Measurements from ENCODE around the gene UBE2D2.
"Not testable (repeated sequence)": the region's sequence is repeated elsewhere in the genome, so short reads cannot be mapped to it uniquely, and the experiment has no call there.

The UBE2D2 gene

DNA sequence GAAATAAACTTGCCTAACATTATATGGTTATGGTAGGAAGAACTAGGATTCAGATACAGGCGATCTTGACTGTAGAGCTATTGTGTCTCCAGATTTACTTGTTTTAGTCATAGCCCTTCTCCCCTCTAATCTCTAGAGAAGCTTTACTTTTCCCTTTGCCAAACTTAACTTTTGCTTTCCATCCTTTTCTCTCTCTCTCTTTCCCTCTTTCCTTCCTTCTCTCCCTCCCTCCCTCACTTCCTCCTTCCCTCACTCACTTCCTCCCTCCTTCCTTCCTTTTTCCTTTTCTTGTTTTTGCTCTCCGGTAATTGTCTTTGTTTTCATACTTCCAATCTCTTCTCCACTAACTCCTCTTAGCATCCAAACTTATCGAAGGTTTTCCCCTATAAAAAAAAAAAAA is 10.4 kb downstream of the UBE2D2 start:
- Histone ChIP-seq H3K9me3 (replicated peaks in 1 of 11) (no peaks in the 10 kb centered on the region), H3K27ac (peak overlapping the region in 6 of 11 experiments; percentile 6 to 47 (median 24); a peak in 9 of 22 replicates), H3K27me3 (no peaks in the 10 kb centered on the region), H3K4me1 (peaks cover 72 to 98% (median 85%) of the 10 kb centered on the region in 10 experiments), H3K9ac (peak overlapping the region in 1 of 11 experiments; percentile 25; a peak in 3 of 22 replicates), H4K20me1 (peaks cover 89 to 100% (median 100%) of the 10 kb centered on the region in 11 experiments), H3K36me3 (peaks cover 37 to 77% (median 64%) of the 10 kb centered on the region in 11 experiments), H3K4me3 (no peak overlapping the region), H3K4me2 (peak overlapping the region; percentile 63 to 98 (median 77))
- no peak for TF ChIP-seq Cebpa-rat (IDR thresholded peaks at IDR 0.05)

DNA sequence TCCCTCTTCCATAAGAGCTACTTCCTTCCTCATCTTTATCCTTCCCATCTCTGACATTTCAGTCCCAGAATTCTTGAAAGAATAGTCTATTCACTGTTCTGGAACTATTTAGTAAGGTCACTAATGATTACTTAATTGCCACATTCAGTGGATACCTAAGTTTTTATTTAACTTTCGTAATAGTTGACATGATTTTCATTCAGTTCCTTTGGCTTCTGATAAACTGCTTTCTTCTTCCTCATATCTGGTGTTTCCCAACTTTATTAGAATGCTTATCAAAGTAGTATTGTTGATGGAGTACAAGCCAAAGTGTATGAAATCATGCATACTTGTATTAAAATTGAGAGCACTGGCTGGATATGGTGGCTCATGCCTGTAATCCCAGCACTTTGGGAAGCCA is 10.8 kb downstream of the UBE2D2 start:
- Histone ChIP-seq H3K4me1 (peaks cover 70 to 94% (median 83%) of the 10 kb centered on the region in 10 experiments), H3K4me2 (peak overlapping the region; percentile 63 to 98 (median 77); a peak in 20 of 22 replicates), H3K4me3 (no peak overlapping the region), H3K27ac (peak overlapping the region in 3 of 11 experiments; percentile 8 to 47 (median 45); a peak in 4 of 22 replicates), H4K20me1 (peaks cover 91 to 100% (median 100%) of the 10 kb centered on the region in 11 experiments), H3K36me3 (peaks cover 39 to 77% (median 64%) of the 10 kb centered on the region in 11 experiments), H3K9ac (no peak overlapping the region), H3K27me3 (no peaks in the 10 kb centered on the region), H3K9me3 (replicated peaks in 1 of 11) (no peaks in the 10 kb centered on the region)
- no peak for TF ChIP-seq Cebpa-rat (IDR thresholded peaks at IDR 0.05)

DNA sequence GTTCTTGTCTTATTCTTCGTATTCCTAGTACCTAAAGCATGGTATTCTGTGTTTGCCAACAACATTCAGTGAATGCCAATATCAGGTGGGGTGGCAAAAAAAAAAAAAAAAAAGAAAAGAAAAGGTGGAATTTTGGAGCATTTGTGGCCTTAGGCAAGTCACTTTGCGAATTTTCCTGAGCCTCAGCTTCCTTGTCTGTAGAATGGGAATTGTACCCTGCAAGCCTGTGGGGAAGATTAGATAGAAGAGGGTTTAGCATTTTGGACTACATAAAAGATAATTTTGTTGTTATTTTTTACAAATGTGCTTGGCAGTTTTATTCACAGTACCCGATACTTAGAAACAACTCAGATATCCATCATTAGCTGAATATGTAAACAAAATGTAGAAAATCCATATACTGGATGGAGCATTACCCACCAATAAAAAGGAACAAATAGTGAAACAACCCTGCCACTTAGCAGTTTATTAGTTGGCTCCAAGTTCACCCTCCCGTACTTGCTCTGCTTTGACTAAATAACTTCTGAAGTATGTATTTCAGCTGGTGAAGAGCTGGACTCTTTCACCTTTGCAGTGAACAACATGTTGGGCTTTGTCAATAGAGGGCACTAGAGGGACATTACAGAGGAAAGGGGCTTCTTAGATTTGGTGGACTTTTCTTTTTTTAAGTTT is 13.6 kb downstream of the UBE2D2 start:
- Histone ChIP-seq H3K4me2 (peak overlapping the region in 3 of 11 experiments; percentile 10 to 19 (median 13); a peak in 3 of 22 replicates), H3K4me1 (peaks cover 54 to 83% (median 71%) of the 10 kb centered on the region in 10 experiments), H3K27me3 (no peaks in the 10 kb centered on the region), H3K36me3 (peaks cover 34 to 77% (median 56%) of the 10 kb centered on the region in 11 experiments), H3K4me3 (no peak overlapping the region), H3K9me3 (replicated peaks in 1 of 11) (no peaks in the 10 kb centered on the region), H3K9ac (no peak overlapping the region; a peak in 1 of 22 replicates), H4K20me1 (peaks cover 100% of the 10 kb centered on the region in 11 experiments), H3K27ac (no peak overlapping the region)
- no peak for TF ChIP-seq Cebpa-rat (IDR thresholded peaks at IDR 0.05)

DNA sequence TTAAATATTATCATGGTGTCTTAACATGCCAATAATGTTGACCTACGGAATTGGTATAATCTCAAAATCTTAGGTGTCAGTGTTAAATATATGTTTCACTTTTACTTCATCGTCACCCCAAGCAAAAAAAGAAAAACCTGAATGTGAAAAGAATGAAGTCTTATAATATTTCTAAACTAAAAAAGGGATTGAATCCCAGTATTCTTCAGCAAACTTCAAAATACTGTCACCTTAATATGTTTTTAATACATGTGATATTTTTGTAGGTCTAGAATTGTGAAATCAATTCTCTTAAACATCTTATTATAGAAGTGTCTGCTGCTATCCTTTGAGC is 14.1 kb downstream of the UBE2D2 start:
- TF ChIP-seq Cebpa-rat (IDR thresholded peaks at IDR 0.05), result no peak
- no peaks in the 10 kb centered on the region for H3K9me3 ChIP-seq (replicated peaks in 1 of 11)
- peaks cover 49 to 83% (median 66%) of the 10 kb centered on the region in 10 experiments for H3K4me1 ChIP-seq
- peaks cover 33 to 77% (median 56%) of the 10 kb centered on the region in 11 experiments for H3K36me3 ChIP-seq
- no peak overlapping the region for H3K4me3 ChIP-seq
- H4K20me1 ChIP-seq, result peaks cover 100% of the 10 kb centered on the region in 11 experiments
- no peak overlapping the region for H3K27ac ChIP-seq
- no peak overlapping the region; a peak in 1 of 22 replicates for H3K9ac ChIP-seq
- peak overlapping the region in 4 of 11 experiments; percentile 7 to 42 (median 17); a peak in 1 of 22 replicates for H3K4me2 ChIP-seq
- H3K27me3 ChIP-seq, result no peaks in the 10 kb centered on the region

DNA sequence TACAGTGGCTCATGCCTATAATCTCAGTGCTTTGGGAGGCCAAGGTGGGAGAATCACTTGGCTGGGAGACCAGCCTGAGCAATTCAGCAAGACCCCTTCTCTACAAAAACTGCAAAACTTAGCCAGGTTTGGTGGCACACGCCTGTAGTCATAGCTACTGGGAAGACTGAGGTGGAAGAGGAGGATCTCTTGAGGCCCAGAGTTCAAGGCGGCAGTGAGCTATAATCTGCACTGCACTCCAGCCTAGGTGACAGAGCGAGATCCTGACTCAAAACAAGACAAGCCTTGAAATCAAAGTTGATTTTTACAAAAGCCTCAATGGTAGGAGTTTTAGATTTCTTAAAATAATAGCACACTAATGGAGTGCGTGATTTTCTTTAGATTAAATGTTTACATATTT is 14.6 kb downstream of the UBE2D2 start:
- Histone ChIP-seq H3K27ac (no peak overlapping the region), H3K9ac (peak overlapping the region in 3 of 11 experiments; percentile 4 to 17 (median 16); a peak in 1 of 22 replicates), H3K27me3 (no peaks in the 10 kb centered on the region), H4K20me1 (peaks cover 100% of the 10 kb centered on the region in 11 experiments), H3K9me3 (replicated peaks in 1 of 11) (no peaks in the 10 kb centered on the region), H3K36me3 (peaks cover 32 to 76% (median 56%) of the 10 kb centered on the region in 11 experiments), H3K4me1 (peaks cover 45 to 83% (median 61%) of the 10 kb centered on the region in 10 experiments), H3K4me3 (no peak overlapping the region), H3K4me2 (peak overlapping the region in 4 of 11 experiments; percentile 7 to 42 (median 17); a peak in 3 of 22 replicates)
- no peak for TF ChIP-seq Cebpa-rat (IDR thresholded peaks at IDR 0.05)

DNA sequence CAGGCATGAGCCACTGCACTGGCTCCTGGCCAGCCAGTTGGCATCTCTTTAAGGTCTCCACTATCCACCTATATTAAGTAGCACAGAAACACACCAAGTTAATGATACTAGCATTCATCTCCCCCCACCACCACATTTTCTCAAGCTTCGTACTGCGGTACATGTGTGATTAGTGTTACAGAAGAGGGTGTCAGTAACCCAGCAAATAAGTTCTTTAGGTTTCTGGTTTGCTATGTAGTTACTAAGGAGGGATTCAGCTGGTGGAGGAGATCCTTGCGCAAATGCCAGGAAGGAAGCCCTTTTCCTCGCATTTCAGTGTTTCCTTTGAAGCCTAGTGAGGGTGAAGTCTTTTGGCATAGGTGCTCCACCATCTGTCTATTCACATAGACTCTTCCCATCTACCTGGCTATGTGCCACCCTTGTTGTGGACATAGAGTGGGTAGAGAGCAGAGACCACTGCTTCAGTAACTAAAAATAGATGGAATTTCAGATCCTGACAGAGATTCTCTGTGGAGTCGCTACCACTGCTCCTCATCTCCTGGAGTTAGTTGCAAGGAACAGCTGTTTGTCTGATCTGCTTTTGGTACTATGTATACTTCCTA is 16.7 kb downstream of the UBE2D2 start:
- no peak for TF ChIP-seq Cebpa-rat (IDR thresholded peaks at IDR 0.05)
- Histone ChIP-seq H3K4me3 (no peak overlapping the region), H3K36me3 (peaks cover 39 to 79% (median 61%) of the 10 kb centered on the region in 11 experiments), H3K9me3 (replicated peaks in 1 of 11) (no peaks in the 10 kb centered on the region), H4K20me1 (peaks cover 100% of the 10 kb centered on the region in 11 experiments), H3K27ac (no peak overlapping the region), H3K4me1 (peaks cover 29 to 78% (median 44%) of the 10 kb centered on the region in 10 experiments), H3K9ac (no peak overlapping the region), H3K27me3 (no peaks in the 10 kb centered on the region), H3K4me2 (peak overlapping the region in 9 of 11 experiments; percentile 9 to 52 (median 33); a peak in 14 of 22 replicates)

DNA sequence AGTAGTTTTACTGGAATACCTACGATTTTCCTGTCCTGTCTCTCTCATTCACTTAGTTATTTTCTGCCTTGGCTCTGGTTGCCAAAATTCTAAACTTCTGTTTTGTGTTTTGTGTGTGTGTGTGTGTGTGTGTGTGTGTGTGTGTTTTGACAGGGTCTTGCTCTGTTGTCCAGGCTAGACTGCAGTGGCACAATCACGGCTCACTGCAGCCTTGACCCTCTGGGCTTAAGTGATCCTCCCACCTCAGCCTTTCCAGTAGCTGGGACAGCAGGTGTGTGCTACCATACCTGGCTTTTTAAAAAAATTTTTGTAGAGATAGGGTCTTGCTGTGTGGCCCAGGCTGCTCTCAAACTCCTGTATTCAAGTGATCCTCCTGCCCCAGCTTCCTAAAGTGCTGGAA is 17.2 kb downstream of the UBE2D2 start:
- H3K27ac ChIP-seq, result no peak overlapping the region
- H3K4me2 ChIP-seq, result peak overlapping the region in 2 of 11 experiments; percentile 13 to 51; a peak in 2 of 22 replicates
- no peaks in the 10 kb centered on the region for H3K9me3 ChIP-seq (replicated peaks in 1 of 11)
- no peak for TF ChIP-seq Cebpa-rat (IDR thresholded peaks at IDR 0.05)
- peaks cover 40 to 79% (median 60%) of the 10 kb centered on the region in 11 experiments for H3K36me3 ChIP-seq
- peaks cover 29 to 78% (median 44%) of the 10 kb centered on the region in 10 experiments for H3K4me1 ChIP-seq
- peaks cover 100% of the 10 kb centered on the region in 11 experiments for H4K20me1 ChIP-seq
- H3K9ac ChIP-seq, result no peak overlapping the region
- no peak overlapping the region for H3K4me3 ChIP-seq
- H3K27me3 ChIP-seq, result no peaks in the 10 kb centered on the region

DNA sequence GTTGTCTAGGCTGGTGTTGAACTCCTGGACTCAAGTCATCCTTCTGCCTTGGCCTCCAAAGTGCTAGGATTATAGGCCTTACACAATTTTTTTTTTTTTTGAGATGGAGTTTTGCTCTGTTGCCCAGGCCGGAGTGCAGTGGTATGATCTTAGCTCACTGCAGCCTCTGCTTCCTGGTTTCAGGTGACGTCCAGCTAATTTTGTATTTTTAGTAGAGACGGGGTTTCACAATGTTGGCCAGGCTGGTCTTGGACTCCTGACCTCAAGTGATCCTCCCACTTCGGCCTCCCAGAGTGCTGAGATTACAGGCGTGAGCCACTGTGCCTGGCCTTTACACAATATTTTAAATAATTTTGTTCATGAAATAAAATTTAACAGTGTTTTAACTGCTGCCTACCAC is 21.0 kb downstream of the UBE2D2 start:
- Histone ChIP-seq H3K4me2 (0 out of 22 replicates have a peak overlapping the region, but pooled peaks of 1 of the 11 experiments have one; percentile 5), H3K36me3 (peaks cover 33 to 92% (median 70%) of the 10 kb centered on the region in 11 experiments), H4K20me1 (peaks cover 97 to 100% (median 100%) of the 10 kb centered on the region in 11 experiments), H3K4me1 (peaks cover 8 to 58% (median 19%) of the 10 kb centered on the region in 10 experiments)
- not testable (repeated sequence) for H3K27ac ChIP-seq; H3K4me3 ChIP-seq; H3K9ac ChIP-seq; H3K27me3 ChIP-seq; H3K9me3 ChIP-seq (replicated peaks in 1 of 11)

DNA sequence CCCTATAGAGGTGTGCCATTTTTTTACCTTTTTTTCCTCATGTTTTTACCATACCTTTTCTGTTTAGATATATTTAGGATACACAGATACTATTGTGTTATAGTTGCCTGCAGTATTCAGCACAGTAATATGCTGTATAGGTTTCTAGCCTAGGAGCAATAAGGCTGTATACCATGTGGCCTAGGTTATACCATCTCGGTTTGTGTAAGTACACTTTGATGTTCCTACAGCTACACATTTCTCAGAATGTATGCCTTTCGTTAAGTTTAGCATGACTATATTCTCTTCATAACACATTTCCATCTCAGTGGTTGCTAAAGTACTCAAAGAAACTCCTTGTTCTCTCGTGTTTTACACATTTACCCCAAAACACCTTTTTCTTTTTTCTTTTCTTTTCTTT is 23.0 kb downstream of the UBE2D2 start:
- H3K27me3 ChIP-seq, result no peaks in the 10 kb centered on the region
- no peak overlapping the region for H3K4me3 ChIP-seq
- no peak for TF ChIP-seq Cebpa-rat (IDR thresholded peaks at IDR 0.05)
- H3K36me3 ChIP-seq, result peaks cover 33 to 91% (median 81%) of the 10 kb centered on the region in 11 experiments
- peaks cover 97 to 100% (median 100%) of the 10 kb centered on the region in 11 experiments for H4K20me1 ChIP-seq
- no peak overlapping the region for H3K27ac ChIP-seq
- H3K4me2 ChIP-seq, result no peak overlapping the region
- no peak overlapping the region for H3K9ac ChIP-seq
- peaks cover 2 to 59% (median 20%) of the 10 kb centered on the region in 10 experiments; a peak in 18 of 20 replicates for H3K4me1 ChIP-seq
- no peaks in the 10 kb centered on the region; a peak in 1 of 22 replicates for H3K9me3 ChIP-seq (replicated peaks in 1 of 11)

DNA sequence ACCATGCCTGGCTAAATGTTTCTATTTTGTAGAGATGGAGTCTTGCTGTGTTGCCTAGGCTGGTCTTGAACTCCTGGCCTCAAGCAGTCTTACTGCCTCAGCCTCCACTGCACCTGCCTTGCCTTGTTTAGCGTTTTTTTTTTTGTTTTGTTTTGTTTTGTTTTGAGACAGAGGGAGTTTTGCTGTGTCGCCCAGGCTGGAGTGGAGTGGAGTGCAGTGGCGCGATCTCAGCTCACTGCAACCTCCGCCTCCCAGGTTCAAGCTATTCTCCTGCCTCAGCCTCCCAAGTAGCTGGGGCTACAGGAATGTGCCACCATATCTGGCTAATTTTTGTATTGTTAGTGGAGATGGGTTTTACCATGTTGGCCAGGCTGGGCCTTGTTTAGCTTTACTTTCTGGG is 27.0 kb downstream of the UBE2D2 start:
- peaks cover 26 to 72% (median 54%) of the 10 kb centered on the region in 10 experiments for H3K4me1 ChIP-seq
- not testable (repeated sequence) for H3K4me3 ChIP-seq; H3K9me3 ChIP-seq (replicated peaks in 1 of 11); H3K27me3 ChIP-seq; H3K9ac ChIP-seq
- peak overlapping the region in 2 of 11 experiments; percentile 30 to 51; a peak in 3 of 22 replicates for H3K27ac ChIP-seq
- H3K36me3 ChIP-seq, result peaks cover 20 to 100% (median 69%) of the 10 kb centered on the region in 11 experiments
- H4K20me1 ChIP-seq, result peaks cover 94 to 100% (median 100%) of the 10 kb centered on the region in 11 experiments
- peak overlapping the region in 1 of 11 experiments; percentile 52; a peak in 1 of 22 replicates for H3K4me2 ChIP-seq
